Esophagus muscularis mucosa (tissue), 4 donors: Measurements from ENCODE around the gene ACTC1.

Source experiments
- EP300 ChIP-seq: sonication (generic); formaldehyde crosslinking; IDR thresholded peaks from one replicate; pipeline ENCODE4 v1.6.1; 2017; ENCODE audit warnings: antibody characterized with exemption
- POLR2A ChIP-seq: fragments of 450-650 bp; IDR thresholded peaks from one replicate; pipeline ENCODE4 v1.6.1; 2017; ENCODE audit warnings: antibody characterized with exemption, moderate library complexity, mild to moderate bottlenecking, low read depth
- POLR2AphosphoS5 ChIP-seq, 2 donors: sonication (generic); formaldehyde crosslinking; IDR thresholded peaks; one replicate each; pipeline ENCODE4 v1.6.1; 2017; ENCODE audit warnings: antibody characterized with exemption in 2 of 2
- TF ChIP-seq, protein P1 (sequence below), 3 experiments: fragments of 200-600 bp in 2 of 3; fragments of 450-650 bp in 1 of 3; sonication (generic) in 2 of 3; IDR thresholded peaks; one replicate each; pipeline ENCODE4 v1.5.1; 2017 to 2019; ENCODE audit warnings: antibody characterized with exemption in 3 of 3, mild to moderate bottlenecking in 2 of 3, moderate library complexity in 1 of 3

- TF ChIP-seq, protein P1, sequence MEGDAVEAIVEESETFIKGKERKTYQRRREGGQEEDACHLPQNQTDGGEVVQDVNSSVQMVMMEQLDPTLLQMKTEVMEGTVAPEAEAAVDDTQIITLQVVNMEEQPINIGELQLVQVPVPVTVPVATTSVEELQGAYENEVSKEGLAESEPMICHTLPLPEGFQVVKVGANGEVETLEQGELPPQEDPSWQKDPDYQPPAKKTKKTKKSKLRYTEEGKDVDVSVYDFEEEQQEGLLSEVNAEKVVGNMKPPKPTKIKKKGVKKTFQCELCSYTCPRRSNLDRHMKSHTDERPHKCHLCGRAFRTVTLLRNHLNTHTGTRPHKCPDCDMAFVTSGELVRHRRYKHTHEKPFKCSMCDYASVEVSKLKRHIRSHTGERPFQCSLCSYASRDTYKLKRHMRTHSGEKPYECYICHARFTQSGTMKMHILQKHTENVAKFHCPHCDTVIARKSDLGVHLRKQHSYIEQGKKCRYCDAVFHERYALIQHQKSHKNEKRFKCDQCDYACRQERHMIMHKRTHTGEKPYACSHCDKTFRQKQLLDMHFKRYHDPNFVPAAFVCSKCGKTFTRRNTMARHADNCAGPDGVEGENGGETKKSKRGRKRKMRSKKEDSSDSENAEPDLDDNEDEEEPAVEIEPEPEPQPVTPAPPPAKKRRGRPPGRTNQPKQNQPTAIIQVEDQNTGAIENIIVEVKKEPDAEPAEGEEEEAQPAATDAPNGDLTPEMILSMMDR (IDR thresholded peaks at IDR 0.05), result no peak
- TF ChIP-seq EP300 (no peak), POLR2AphosphoS5 (IDR thresholded peaks at IDR 0.05) (no peak), POLR2A (no peak)
Measured at GRCh38 chr15:34793071-34793470, 2.3 kb downstream of the ACTC1 start.
